CD14-positive monocyte (primary cell): ENCODE results near the gene UBP1. TPM values are rescaled to one million over a fixed set of nuclear protein-coding genes. Genes with fewer than 3 reads are reported as not detected.
A peak's percentile ranks its signal among the peaks of the same experiment; 100 is the strongest.

Experiments used
- DNase-seq, 3 donors: peaks; one replicate each; pipeline ENCODE4 v3.0.0-alpha.2; 2011 to 2022
- H2AFZ ChIP-seq: 2 replicates; pipeline ENCODE4 v1.6.0; 2012; ENCODE audit warnings: mild to moderate bottlenecking, low read depth, low read length, inconsistent platforms; ENCODE audit not compliant: insufficient read depth, poor library complexity, severe bottlenecking
- H3K27ac ChIP-seq, 2 donors: 1 replicate in 1 of 2; 2 replicates in 1 of 2; pipeline ENCODE4 v1.5.1; 2012 to 2013; ENCODE audit warnings: low read length in 2 of 2, control low read depth in 1 of 2, inconsistent platforms in 1 of 2, low read depth in 1 of 2, mild to moderate bottlenecking in 1 of 2
- H3K27me3 ChIP-seq, 2 donors: one replicate each; pipeline versions ENCODE4 v1.6.0 to v1.6.1; 2011 to 2013; ENCODE audit warnings: low read length in 2 of 2; ENCODE audit not compliant: control insufficient read depth in 2 of 2, insufficient read depth in 2 of 2
- H3K36me3 ChIP-seq, 2 donors: replicated peaks in 1 of 2; 1 replicate in 1 of 2; 2 replicates in 1 of 2; pipeline versions ENCODE4 v1.5.1 to v1.6.1; 2012 to 2013; ENCODE audit warnings: low read length in 2 of 2, control low read depth in 1 of 2, inconsistent platforms in 1 of 2, mild to moderate bottlenecking in 1 of 2; ENCODE audit not compliant: insufficient read depth in 2 of 2, control insufficient read depth in 1 of 2
- H3K4me1 ChIP-seq, 2 donors: 1 replicate in 1 of 2; 2 replicates in 1 of 2; pipeline versions ENCODE4 v1.5.1 to v1.6.1; 2012 to 2013; ENCODE audit warnings: low read length in 2 of 2, control low read depth in 1 of 2, inconsistent platforms in 1 of 2, mild to moderate bottlenecking in 1 of 2, moderate library complexity in 1 of 2; ENCODE audit not compliant: insufficient read depth in 2 of 2, control insufficient read depth in 1 of 2
- H3K4me2 ChIP-seq: replicated peaks from 2 replicates; pipeline ENCODE3; 2012; ENCODE audit warnings: low read length, moderate library complexity, mild to moderate bottlenecking; ENCODE audit not compliant: poor library complexity, severe bottlenecking; ENCODE audit errors: extremely low read depth
- H3K4me3 ChIP-seq, 3 experiments: fragments of 200-600 bp in 1 of 3; sonication (generic) in 1 of 3; replicated peaks in 1 of 3; 1 replicate in 2 of 3; 2 replicates in 1 of 3; pipeline ENCODE4 v1.5.1; 2011 to 2013; ENCODE audit warnings: low read length in 3 of 3, mild to moderate bottlenecking in 3 of 3, control low read depth in 2 of 3, low read depth in 2 of 3, inconsistent platforms in 1 of 3, moderate library complexity in 1 of 3
- H3K79me2 ChIP-seq: 2 replicates; pipeline ENCODE4 v1.6.0; 2012; ENCODE audit warnings: mild to moderate bottlenecking, control low read depth, inconsistent platforms, low read length, moderate library complexity; ENCODE audit not compliant: insufficient read depth
- H3K9ac ChIP-seq: 2 replicates; pipeline ENCODE4 v1.6.0; 2017; ENCODE audit warnings: low read length, mild to moderate bottlenecking; ENCODE audit not compliant: insufficient read depth, poor library complexity, severe bottlenecking
- H3K9me3 ChIP-seq, 2 donors: replicated peaks in 1 of 2; 1 replicate in 1 of 2; 2 replicates in 1 of 2; pipeline versions ENCODE4 v1.5.1 to v1.6.1; 2012 to 2013; ENCODE audit warnings: low read length in 2 of 2, control low read depth in 1 of 2; ENCODE audit not compliant: control insufficient read depth in 1 of 2, insufficient read depth in 1 of 2
- H4K20me1 ChIP-seq: 2 replicates; pipeline ENCODE4 v1.6.0; 2012; ENCODE audit warnings: mild to moderate bottlenecking, low read length, control low read depth, moderate library complexity; ENCODE audit not compliant: insufficient read depth
- H3K27ac Mint-ChIP-seq, 7 donors: one replicate each; pipeline ENCODE4 v1.8.0; 2020; ENCODE audit warnings: mild to moderate bottlenecking in 7 of 7, mixed read lengths in 7 of 7, moderate library complexity in 6 of 7, inconsistent platforms in 2 of 7
- H3K27me3 Mint-ChIP-seq, 3 donors: one replicate each; pipeline ENCODE4 v1.8.0; 2021 to 2022; ENCODE audit warnings: low read depth in 3 of 3, mild to moderate bottlenecking in 3 of 3, mixed read lengths in 3 of 3, moderate library complexity in 3 of 3, inconsistent platforms in 1 of 3
- H3K36me3 Mint-ChIP-seq, 2 donors: one replicate each; pipeline ENCODE4 v1.8.0; 2020; ENCODE audit warnings: mixed read lengths in 2 of 2, inconsistent platforms in 1 of 2, mild to moderate bottlenecking in 1 of 2
- H3K4me1 Mint-ChIP-seq: one replicate; pipeline ENCODE4 v1.8.0; 2020; ENCODE audit warnings: mild to moderate bottlenecking, mixed read lengths
- H3K4me3 Mint-ChIP-seq, 2 donors: one replicate each; pipeline ENCODE4 v1.8.0; 2020; ENCODE audit warnings: mild to moderate bottlenecking in 2 of 2, mixed read lengths in 2 of 2, moderate library complexity in 1 of 2
- H3K9me3 Mint-ChIP-seq, 7 donors: one replicate each; pipeline ENCODE4 v1.8.0; 2020 to 2022; ENCODE audit warnings: mixed read lengths in 7 of 7, mild to moderate bottlenecking in 6 of 7, moderate library complexity in 6 of 7, inconsistent platforms in 2 of 7
- WGBS: methylation state at CpG from one replicate; pipeline ENCODE4 v1.1.5; 2013; ENCODE audit warnings: missing lambda C conversion rate; ENCODE audit not compliant: insufficient coverage; 5-methylcytosine and 5-hydroxymethylcytosine counted together
- intact Hi-C, 2 donors: fragments of 100-400 bp; cut with micrococcal nuclease; formaldehyde crosslinking; loops; one replicate each; pipeline versions ENCODE4 v1.15.0 to v1.15.1; 2023
- polyA plus RNA-seq, 3 donors: library from polyadenylated mRNA; depleted of rRNA in 1 of 3; unstranded in 2 of 3; stranded (reverse) in 1 of 3; fragments of 300-500 nt in 2 of 3; fragments of >200 nt in 1 of 3; fragmentation: Illumina TruSeq in 2 of 3; gene quantifications; 1 replicate in 2 of 3; 2 replicates in 1 of 3; pipeline ENCODE4 v1.2.3, GENCODE V29; 2012 to 2021
- TF ChIP-seq, protein P1 (sequence below): fragments of 200-600 bp; IDR thresholded peaks from one replicate; pipeline ENCODE4 v1.8.0; 2022; ENCODE audit warnings: antibody characterized with exemption, mild to moderate bottlenecking

The UBP1 gene
- polyA plus RNA-seq, 3 donors: 7.8 to 72.4 (median 8.8) TPM

DNA sequence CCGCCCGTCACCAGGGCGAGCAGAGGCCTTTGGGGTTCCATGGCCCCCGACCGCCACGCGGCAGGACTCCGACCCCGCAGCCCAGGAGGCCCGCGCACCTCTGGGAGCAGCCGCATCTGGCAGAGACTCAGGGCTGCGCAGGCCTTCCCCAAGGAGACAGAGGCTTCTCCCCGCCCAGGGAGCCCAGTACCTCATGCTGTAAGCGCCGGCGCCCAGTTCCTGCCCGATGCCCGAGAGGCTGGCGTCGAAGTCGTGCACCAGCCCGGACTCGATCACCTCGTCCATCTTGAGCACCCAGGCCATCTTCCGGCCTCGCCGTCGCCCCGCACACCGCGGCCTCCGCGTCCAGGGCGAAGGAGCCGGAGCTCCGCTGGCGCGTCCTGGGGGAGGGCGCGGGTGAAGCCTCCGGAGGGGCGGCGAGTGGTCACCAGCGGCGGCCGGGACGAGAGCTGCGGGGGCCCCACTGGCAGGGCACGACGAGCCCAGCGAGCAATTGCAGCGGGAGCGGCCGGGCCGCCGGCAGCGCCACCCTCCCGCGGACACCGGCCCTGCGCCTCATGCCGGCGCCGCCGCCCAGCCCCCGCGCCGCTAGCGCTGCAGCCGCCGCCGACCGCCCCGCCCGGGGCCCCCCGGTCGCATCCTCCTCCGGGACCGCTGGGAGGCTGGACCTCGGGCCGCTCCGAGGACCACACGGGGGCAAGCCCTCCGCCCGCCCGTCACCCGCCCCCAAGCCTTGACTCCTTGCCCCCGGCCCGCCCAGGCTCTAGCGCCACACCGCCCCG is 468 bp downstream of the UBP1 start:
- WGBS: under 1% methylated on average over 93 of the region's 93 CpGs
- intact Hi-C loops: loop anchor here (5.0 to 10.0 kb wide), 3 partner anchors 37 to 353 kb away; partner anchors contain the start of gene CRTAP (in 1 of the 2)

More for the DNA sequence above, 468 bp downstream of the UBP1 start:
- peaks cover 48% of the 10 kb centered on the region for H4K20me1 ChIP-seq
- peak overlapping the region; percentile 77 for H2AFZ ChIP-seq
- peaks cover 36 to 46% of the 10 kb centered on the region in 2 donors for H3K4me1 ChIP-seq
- Mint-ChIP-seq H3K4me1 (peaks cover 43% of the 10 kb centered on the region), H3K27me3 (peaks cover 0 to 5% (median 0%) of the 10 kb centered on the region in 3 donors), H3K27ac (peak overlapping the region; percentile 90 to 97 (median 96)), H3K9me3 (peaks cover 0 to 2% (median 0%) of the 10 kb centered on the region in 7 donors), H3K4me3 (peak overlapping the region; percentile 96 to 99), H3K36me3 (peaks cover 3% of the 10 kb centered on the region in 2 donors)
- TF ChIP-seq, protein P1, sequence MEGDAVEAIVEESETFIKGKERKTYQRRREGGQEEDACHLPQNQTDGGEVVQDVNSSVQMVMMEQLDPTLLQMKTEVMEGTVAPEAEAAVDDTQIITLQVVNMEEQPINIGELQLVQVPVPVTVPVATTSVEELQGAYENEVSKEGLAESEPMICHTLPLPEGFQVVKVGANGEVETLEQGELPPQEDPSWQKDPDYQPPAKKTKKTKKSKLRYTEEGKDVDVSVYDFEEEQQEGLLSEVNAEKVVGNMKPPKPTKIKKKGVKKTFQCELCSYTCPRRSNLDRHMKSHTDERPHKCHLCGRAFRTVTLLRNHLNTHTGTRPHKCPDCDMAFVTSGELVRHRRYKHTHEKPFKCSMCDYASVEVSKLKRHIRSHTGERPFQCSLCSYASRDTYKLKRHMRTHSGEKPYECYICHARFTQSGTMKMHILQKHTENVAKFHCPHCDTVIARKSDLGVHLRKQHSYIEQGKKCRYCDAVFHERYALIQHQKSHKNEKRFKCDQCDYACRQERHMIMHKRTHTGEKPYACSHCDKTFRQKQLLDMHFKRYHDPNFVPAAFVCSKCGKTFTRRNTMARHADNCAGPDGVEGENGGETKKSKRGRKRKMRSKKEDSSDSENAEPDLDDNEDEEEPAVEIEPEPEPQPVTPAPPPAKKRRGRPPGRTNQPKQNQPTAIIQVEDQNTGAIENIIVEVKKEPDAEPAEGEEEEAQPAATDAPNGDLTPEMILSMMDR: peak; percentile 31
- H3K4me3 ChIP-seq: peak overlapping the region; percentile 70 to 95 (median 94)
- H3K4me2 ChIP-seq: peak overlapping the region; percentile 91
- H3K27ac ChIP-seq: peak overlapping the region; percentile 90 to 94
- H3K9ac ChIP-seq: peak overlapping the region; percentile 87
- no peaks in the 10 kb centered on the region for H3K27me3 ChIP-seq
- H3K79me2 ChIP-seq: peaks cover 51% of the 10 kb centered on the region
- no peaks in the 10 kb centered on the region for H3K9me3 ChIP-seq
- peak; percentile 25 to 47 (median 27) for DNase-seq
- H3K36me3 ChIP-seq: no peaks in the 10 kb centered on the region
